Measurements from ENCODE around the gene GREM1.

The GREM1 gene

GRCh38 chr15:32698773-32699390 is 18.9 kb upstream of the GREM1 start:
- DNase-seq (ENCODE audit: low read depth), result no peak

GRCh38 chr15:32700501-32701150 is 17.2 kb upstream of the GREM1 start:
- DNase-seq (ENCODE audit: low read depth), result no peak

GRCh38 chr15:32701863-32702262 is 15.9 kb upstream of the GREM1 start:
- DNase-seq (ENCODE audit: low read depth), result no peak

DNA sequence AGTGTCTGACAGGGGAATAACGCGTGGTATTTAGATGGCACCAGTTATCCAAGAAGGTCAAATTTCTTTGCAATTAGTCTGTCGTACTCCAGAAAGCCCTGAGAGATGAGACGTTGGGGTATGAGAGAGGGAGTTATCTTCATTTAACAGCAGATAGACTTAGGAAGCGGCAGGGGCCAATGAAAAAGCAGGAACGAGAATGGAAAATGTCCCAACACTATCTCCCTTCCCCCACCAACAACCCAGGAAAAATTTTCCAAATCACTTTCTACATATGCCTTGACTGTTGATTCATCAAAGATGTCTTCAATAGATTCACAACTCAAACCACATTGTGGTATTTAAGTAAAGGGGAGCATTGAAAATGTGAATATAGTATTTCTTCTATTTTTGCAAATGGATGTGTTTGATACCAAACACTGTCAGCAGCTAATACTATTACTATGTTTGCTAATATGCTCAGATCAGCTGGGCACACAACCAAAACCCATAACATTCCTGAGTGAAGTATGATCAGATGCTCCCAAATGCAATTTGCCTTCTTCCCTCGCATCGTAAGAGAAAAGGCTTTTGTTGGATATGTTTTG is 13.3 kb upstream of the GREM1 start:
- no peak for DNase-seq (ENCODE audit: low read depth)

DNA sequence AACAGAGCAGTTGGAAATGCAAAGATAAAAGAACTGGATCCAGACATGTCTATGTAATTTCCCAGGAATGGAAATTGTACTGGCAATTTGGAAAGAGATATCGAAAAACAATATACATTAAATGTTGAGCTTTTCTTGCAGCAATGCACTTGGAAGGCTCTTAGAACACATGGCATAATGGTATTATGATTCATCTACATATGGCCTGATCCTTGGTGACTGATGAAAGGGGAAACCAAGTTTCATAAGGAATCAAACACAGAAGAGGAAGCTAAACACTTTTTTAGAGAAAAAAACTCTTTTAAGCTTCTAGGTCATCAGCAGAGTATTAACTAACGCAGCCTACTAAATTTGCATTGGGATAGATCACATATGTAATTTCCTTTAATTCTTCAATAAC is 12.4 kb upstream of the GREM1 start:
- no peak for DNase-seq (ENCODE audit: low read depth)

DNA sequence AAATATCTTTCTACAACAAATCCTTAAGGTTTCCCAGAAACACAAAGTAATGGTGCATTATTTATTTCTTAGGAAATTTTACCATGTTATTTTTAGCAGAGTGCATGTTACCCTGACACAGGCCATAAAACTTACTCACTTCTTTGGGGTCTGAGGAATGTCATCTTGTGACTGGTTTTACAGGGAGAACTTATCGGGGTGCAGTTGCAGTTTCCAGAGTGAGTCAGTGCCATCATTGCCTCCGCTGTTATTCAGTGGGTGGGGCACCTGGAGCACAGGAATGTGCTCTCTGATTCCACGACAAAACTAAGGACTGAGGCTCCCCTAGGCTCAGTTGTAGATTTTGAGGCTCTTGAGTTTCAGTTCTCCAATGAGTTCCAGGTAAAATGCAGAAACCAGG is 11.1 kb upstream of the GREM1 start:
- no peak for DNase-seq (ENCODE audit: low read depth)

- no peak for DNase-seq (ENCODE audit: low read depth)
Observed at GRCh38 chr15:32707436-32707835, 10.4 kb upstream of the GREM1 start.

- no peak for DNase-seq (ENCODE audit: low read depth)
Observed at GRCh38 chr15:32709295-32710033, 8.3 kb upstream of the GREM1 start.

GRCh38 chr15:32715276-32715675 is 2.5 kb upstream of the GREM1 start:
- no peak for DNase-seq (ENCODE audit: low read depth)

- DNase-seq (ENCODE audit: low read depth), result no peak
Observed at GRCh38 chr15:32716216-32716914, 1.4 kb upstream of the GREM1 start.

DNA sequence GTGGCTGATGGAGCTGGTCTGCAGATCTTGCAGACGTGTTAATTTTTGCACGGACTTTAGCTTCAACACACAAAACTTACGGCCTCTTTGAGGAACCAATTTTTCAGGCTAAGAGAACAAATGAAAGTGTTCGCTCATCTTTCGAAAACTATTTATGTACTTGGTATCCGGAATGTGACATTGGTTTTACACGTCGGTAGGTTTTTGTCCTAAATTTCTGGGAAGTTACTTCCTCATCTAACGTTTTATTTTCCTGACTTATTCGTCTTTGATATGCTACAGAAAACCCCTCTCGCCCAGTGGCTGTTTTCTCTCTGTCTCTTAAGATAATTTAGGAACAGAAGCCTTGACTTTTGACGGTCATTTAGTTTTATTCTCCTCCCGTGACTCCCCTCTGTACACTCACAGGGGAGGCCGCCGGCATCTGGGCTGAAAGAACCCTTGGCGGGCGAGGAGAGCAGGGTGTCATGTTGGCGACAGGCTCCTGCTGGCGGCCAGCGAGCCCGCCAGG is 834 bp upstream of the GREM1 start:
- no peak for DNase-seq (ENCODE audit: low read depth)

- no peak for DNase-seq (ENCODE audit: low read depth)
Observed at GRCh38 chr15:32718227-32718820, 520 bp downstream of the GREM1 start.

- no peak for DNase-seq (ENCODE audit: low read depth)
Observed at GRCh38 chr15:32718821-32719716, 1.3 kb downstream of the GREM1 start.

- DNase-seq (ENCODE audit: low read depth), result no peak
Observed at GRCh38 chr15:32721596-32721995, 3.8 kb downstream of the GREM1 start.

DNA sequence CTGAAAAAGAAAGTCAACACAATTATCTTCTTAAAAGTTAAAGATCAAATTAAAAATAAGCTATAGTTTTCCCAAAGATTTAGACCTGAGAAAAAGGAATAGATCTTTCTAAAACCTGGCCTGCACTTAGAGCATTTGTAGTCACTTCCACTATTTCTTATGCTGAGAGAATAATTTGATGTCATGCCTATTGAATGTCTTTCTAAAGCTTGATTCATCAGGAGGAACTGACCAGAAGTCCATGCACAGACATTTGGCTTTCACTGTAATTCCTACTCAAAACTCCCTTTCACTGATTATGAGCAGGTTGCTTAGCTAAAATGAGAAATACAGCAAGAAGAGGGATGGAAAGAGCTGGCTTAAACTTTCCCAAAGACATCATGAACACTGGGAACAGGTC is 4.3 kb downstream of the GREM1 start:
- no peak for DNase-seq (ENCODE audit: low read depth)

DNA sequence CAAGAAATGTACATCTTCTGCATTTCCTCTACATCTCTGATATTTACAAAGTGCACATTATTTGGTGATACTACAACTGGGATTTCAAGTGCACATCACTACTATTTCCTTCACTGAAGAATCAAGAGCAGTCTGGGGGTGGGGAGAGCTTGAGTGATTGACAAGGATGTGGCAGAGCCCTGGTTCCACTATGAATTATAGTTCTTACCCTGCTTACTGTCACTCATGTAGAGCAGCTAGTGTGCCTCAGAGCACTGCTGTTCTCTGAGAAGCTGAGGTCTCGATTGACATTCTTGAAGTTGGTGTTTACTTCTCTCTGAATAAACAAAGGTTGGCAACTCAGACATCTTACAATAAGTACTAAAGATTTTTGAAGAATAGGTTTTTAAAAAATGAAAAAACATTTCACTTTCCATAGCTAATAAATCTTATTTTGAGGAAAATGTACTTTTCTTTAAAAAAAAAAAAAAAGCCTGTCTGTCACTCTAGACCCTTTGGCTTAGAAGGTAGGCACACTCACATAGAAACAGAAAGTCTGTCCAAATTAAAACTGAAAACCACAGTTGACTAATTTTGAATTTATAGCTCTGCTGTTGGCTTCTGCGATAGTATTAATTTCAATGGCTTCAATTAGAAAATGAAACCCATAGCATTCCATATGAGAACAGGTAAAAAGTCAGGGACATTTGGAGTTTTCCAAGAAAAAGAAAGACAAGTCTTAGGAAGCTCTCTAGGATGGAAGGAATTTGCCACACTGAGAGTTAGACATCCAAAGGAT is 5.6 kb downstream of the GREM1 start:
- no peak for DNase-seq (ENCODE audit: low read depth)

- no peak for DNase-seq (ENCODE audit: low read depth)
Observed at GRCh38 chr15:32729700-32730395, 12.0 kb downstream of the GREM1 start.

DNA sequence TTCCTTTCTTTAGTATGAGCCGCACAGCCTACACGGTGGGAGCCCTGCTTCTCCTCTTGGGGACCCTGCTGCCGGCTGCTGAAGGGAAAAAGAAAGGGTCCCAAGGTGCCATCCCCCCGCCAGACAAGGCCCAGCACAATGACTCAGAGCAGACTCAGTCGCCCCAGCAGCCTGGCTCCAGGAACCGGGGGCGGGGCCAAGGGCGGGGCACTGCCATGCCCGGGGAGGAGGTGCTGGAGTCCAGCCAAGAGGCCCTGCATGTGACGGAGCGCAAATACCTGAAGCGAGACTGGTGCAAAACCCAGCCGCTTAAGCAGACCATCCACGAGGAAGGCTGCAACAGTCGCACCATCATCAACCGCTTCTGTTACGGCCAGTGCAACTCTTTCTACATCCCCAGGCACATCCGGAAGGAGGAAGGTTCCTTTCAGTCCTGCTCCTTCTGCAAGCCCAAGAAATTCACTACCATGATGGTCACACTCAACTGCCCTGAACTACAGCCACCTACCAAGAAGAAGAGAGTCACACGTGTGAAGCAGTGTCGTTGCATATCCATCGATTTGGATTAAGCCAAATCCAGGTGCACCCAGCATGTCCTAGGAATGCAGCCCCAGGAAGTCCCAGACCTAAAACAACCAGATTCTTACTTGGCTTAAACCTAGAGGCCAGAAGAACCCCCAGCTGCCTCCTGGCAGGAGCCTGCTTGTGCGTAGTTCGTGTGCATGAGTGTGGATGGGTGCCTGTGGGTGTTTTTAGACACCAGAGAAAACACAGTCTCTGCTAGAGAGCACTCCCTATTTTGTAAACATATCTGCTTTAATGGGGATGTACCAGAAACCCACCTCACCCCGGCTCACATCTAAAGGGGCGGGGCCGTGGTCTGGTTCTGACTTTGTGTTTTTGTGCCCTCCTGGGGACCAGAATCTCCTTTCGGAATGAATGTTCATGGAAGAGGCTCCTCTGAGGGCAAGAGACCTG is 13.2 kb downstream of the GREM1 start:
- DNase-seq (ENCODE audit: low read depth), result no peak
